HepG2 (cell line): ENCODE results near the gene NR2C1. TPM values are rescaled to one million over a fixed set of nuclear protein-coding genes. Genes with fewer than 3 reads are reported as not detected.

Experiments used
- ATAC-seq: fragments of 200-7000 bp; cut with Tn5 transposase; 3 replicates; pipeline ENCODE4 v1.9.1; 2020; ENCODE audit warnings: mild to moderate bottlenecking, moderate library complexity
- BruUV-seq: library from RNA; stranded (reverse); fragments of 400-500 nt; replicated peaks from 2 replicates; lab custom pipeline; 2021; lab: Mats Ljungman, UMichigan
- CTCF ChIA-PET: fragments of 300-600 bp; formaldehyde crosslinking; extraction: SDS; loops from one replicate; lab custom pipeline; 2021; ENCODE audit warnings: low total read pairs, inconsistent platforms, low intra/inter-chr PET ratio; lab: Yijun Ruan, JAX
- POLR2A ChIA-PET: fragments of 350-600 bp; sonication (Branson Sonifier 250); formaldehyde crosslinking; loops from one replicate; lab custom pipeline; 2020; ENCODE audit warnings: antibody characterized with exemption, inconsistent platforms; lab: Yijun Ruan, JAX
- DNase-seq: peaks from one replicate; pipeline ENCODE4 v3.0.0-alpha.2; 2015; ENCODE audit warnings: low spot score
- FAIRE-seq: peaks from 3 replicates; lab custom pipeline; 2011; peaks lifted over from hg19 to GRCh38; lab: Jason Lieb, UNC
- H2AFZ ChIP-seq: one replicate; pipeline ENCODE4 v1.6.1; 2011; ENCODE audit warnings: low read length, inconsistent platforms
- H3K27ac ChIP-seq: fragments of 300-600 bp; 3 replicates; pipeline ENCODE4 v1.8.0; 2011; ENCODE audit warnings: mixed run types, mild to moderate bottlenecking, mixed read lengths, low read length, inconsistent platforms; ENCODE audit not compliant: insufficient read depth; ENCODE audit errors: extremely low read length
- H3K27me3 ChIP-seq, 2 experiments: fragments of 200-600 bp in 1 of 2; 2 replicates in 1 of 2; 3 replicates in 1 of 2; pipeline versions ENCODE4 v1.6.0 to v1.8.0; 2011; ENCODE audit warnings: low read length in 2 of 2, mild to moderate bottlenecking in 2 of 2, moderate library complexity in 2 of 2, inconsistent platforms in 1 of 2; ENCODE audit not compliant: insufficient read depth in 2 of 2, control insufficient read depth in 1 of 2
- H3K36me3 ChIP-seq, 2 experiments: fragments of 200-600 bp in 1 of 2; replicated peaks in 1 of 2; 2 replicates in 1 of 2; 3 replicates in 1 of 2; pipeline versions ENCODE4 v1.5.1 to v1.8.0; 2011; ENCODE audit warnings: low read length in 2 of 2, inconsistent platforms in 1 of 2; ENCODE audit not compliant: insufficient read depth in 2 of 2, control insufficient read depth in 1 of 2
- H3K4me1 ChIP-seq: 2 replicates; pipeline ENCODE4 v1.5.1; 2012; ENCODE audit warnings: low read length, inconsistent platforms; ENCODE audit not compliant: insufficient read depth
- H3K4me2 ChIP-seq: 2 replicates; pipeline ENCODE4 v1.6.0; 2011; ENCODE audit warnings: low read depth, low read length, inconsistent platforms
- H3K4me3 ChIP-seq, 3 experiments: fragments of 200-600 bp in 1 of 3; sonication (generic), shearing (Covaris generic) in 1 of 3; replicated peaks in 1 of 3; 2 replicates each; pipeline ENCODE4 v1.5.1; 2011 to 2016; ENCODE audit warnings: low read length in 3 of 3, inconsistent platforms in 2 of 3, low read depth in 2 of 3, mild to moderate bottlenecking in 2 of 3, control low read depth in 1 of 3, mixed read lengths in 1 of 3; ENCODE audit not compliant: insufficient read depth in 1 of 3
- H3K79me2 ChIP-seq: one replicate; pipeline ENCODE4 v1.6.1; 2011; ENCODE audit warnings: low read length, inconsistent platforms; ENCODE audit not compliant: insufficient read depth
- H3K9ac ChIP-seq: 2 replicates; pipeline ENCODE4 v1.6.0; 2011; ENCODE audit warnings: mild to moderate bottlenecking, low read depth, low read length, inconsistent platforms; ENCODE audit not compliant: insufficient read depth
- H3K9me3 ChIP-seq: 2 replicates; pipeline ENCODE4 v1.5.1; 2012; ENCODE audit warnings: mild to moderate bottlenecking, low read length
- H4K20me1 ChIP-seq: 2 replicates; pipeline ENCODE4 v1.6.0; 2011; ENCODE audit warnings: inconsistent platforms, mild to moderate bottlenecking, low read length, moderate library complexity; ENCODE audit not compliant: insufficient read depth
- ARNT2 ChIP-seq: sonication (generic); formaldehyde crosslinking; IDR thresholded peaks from 2 replicates; pipeline ENCODE4 v1.8.0; 2022; ENCODE audit warnings: mild to moderate bottlenecking, low read depth, missing genetic modification reagents, moderate library complexity
- HOXA7 ChIP-seq: sonication (generic); formaldehyde crosslinking; IDR thresholded peaks from 2 replicates; pipeline ENCODE4 v1.8.1; 2022; ENCODE audit warnings: mild to moderate bottlenecking, missing genetic modification reagents, moderate library complexity
- HOXD1 ChIP-seq: sonication (generic); formaldehyde crosslinking; IDR thresholded peaks from 2 replicates; pipeline ENCODE4 v1.5.0; 2020; ENCODE audit warnings: missing genetic modification reagents
- MIXL1 ChIP-seq: IDR thresholded peaks from 2 replicates; pipeline ENCODE4 v1.6.1; 2016
- MLLT10 ChIP-seq: sonication (generic); formaldehyde crosslinking; IDR thresholded peaks from 2 replicates; pipeline ENCODE4 v1.4.0; 2020; ENCODE audit warnings: missing genetic modification reagents
- NFATC3 ChIP-seq: sonication (generic); formaldehyde crosslinking; IDR thresholded peaks from 2 replicates; pipeline ENCODE4 v1.5.1; 2020; ENCODE audit warnings: mild to moderate bottlenecking, missing genetic modification reagents
- NONO ChIP-seq, 2 experiments: fragments of 450-650 bp in 1 of 2; sonication (generic) in 1 of 2; formaldehyde crosslinking in 1 of 2; IDR thresholded peaks in 1 of 2; conservative IDR thresholded peaks in 1 of 2; 2 replicates each; pipeline versions ENCODE4 v1.6.1 to v1.8.0; 2017 to 2022; ENCODE audit warnings: mild to moderate bottlenecking in 1 of 2, missing genetic modification reagents in 1 of 2, moderate library complexity in 1 of 2
- PAXIP1 ChIP-seq: sonication (generic); formaldehyde crosslinking; conservative IDR thresholded peaks from 2 replicates; pipeline ENCODE4 v1.4.0; 2020; ENCODE audit warnings: mild to moderate bottlenecking, missing genetic modification reagents, moderate library complexity
- PHF5A ChIP-seq: IDR thresholded peaks from one replicate; pipeline ENCODE4 v1.6.1; 2018; ENCODE audit warnings: low read depth, missing genetic modification reagents; ENCODE audit not compliant: unreplicated experiment
- RFXAP ChIP-seq: sonication (generic); formaldehyde crosslinking; IDR thresholded peaks from 2 replicates; pipeline ENCODE4 v1.4.0; 2020; ENCODE audit warnings: missing genetic modification reagents, borderline replicate concordance
- THAP11 ChIP-seq: IDR thresholded peaks from 2 replicates; pipeline ENCODE4 v1.6.1; 2016; ENCODE audit warnings: missing biosample characterization, missing genetic modification reagents
- YY1 ChIP-seq: IDR thresholded peaks from 2 replicates; pipeline ENCODE4 v1.6.1; 2011; ENCODE audit warnings: low read length, low read depth, moderate library complexity, mild to moderate bottlenecking; ENCODE audit not compliant: insufficient read depth, insufficient replicate concordance
- ZIK1 ChIP-seq: sonication (generic); formaldehyde crosslinking; IDR thresholded peaks from 2 replicates; pipeline ENCODE4 v1.5.0; 2020; ENCODE audit warnings: mild to moderate bottlenecking, low read depth, missing genetic modification reagents, borderline replicate concordance
- ZNF446 ChIP-seq: sonication (generic); formaldehyde crosslinking; IDR thresholded peaks from 2 replicates; pipeline ENCODE4 v1.5.0; 2020; ENCODE audit warnings: mild to moderate bottlenecking, missing genetic modification reagents
- ZNF547 ChIP-seq: sonication (generic); formaldehyde crosslinking; IDR thresholded peaks from 2 replicates; pipeline ENCODE4 v1.5.1; 2020; ENCODE audit warnings: mild to moderate bottlenecking, missing genetic modification reagents
- ZNF747 ChIP-seq: sonication (generic); formaldehyde crosslinking; IDR thresholded peaks from 2 replicates; pipeline ENCODE4 v1.8.1; 2023; ENCODE audit warnings: missing genetic modification reagents, mild to moderate bottlenecking, borderline replicate concordance
- ZZZ3 ChIP-seq: sonication (generic); formaldehyde crosslinking; IDR thresholded peaks from 2 replicates; pipeline ENCODE4 v1.4.0; 2020; ENCODE audit warnings: missing genetic modification reagents, mild to moderate bottlenecking, borderline replicate concordance
- WGBS: methylation state at CpG from one replicate; pipeline ENCODE4 v1.1.6; 2017; ENCODE audit warnings: low lambda C conversion rate; 5-methylcytosine and 5-hydroxymethylcytosine counted together
- in situ Hi-C: cut with HindIII; loops from 2 replicates; pipeline ENCODE4 v1.10.0; 2017; ENCODE audit warnings: low pct_unique_long_range_greater_than_20kb; ENCODE audit not compliant: extremely low pct_ligation_motif_present
- intact Hi-C: fragments of 100-400 bp; cut with micrococcal nuclease; formaldehyde crosslinking; loops from one replicate; pipeline ENCODE4 v1.10.0; 2022; ENCODE audit not compliant: unreplicated experiment
- polyA plus RNA-seq, 8 experiments: library from polyadenylated mRNA; depleted of rRNA in 3 of 8; stranded (reverse) in 7 of 8; unstranded in 1 of 8; fragments of >200 nt; fragmentation: Illumina TruSeq in 4 of 8; extraction: Trizol in 4 of 8; gene quantifications; 2 replicates each; pipeline versions ENCODE4 v1.2.1 to v1.2.3, GENCODE V29; 2011 to 2016; ENCODE audit warnings: low read depth in 4 of 8, missing spikeins in 1 of 8, mixed read lengths in 1 of 8; ENCODE audit not compliant: insufficient read depth in 1 of 8
- total RNA-seq, 5 experiments: library from RNA; depleted of rRNA; stranded (reverse); fragments of >200 nt; fragmentation: Illumina TruSeq; extraction: Trizol; gene quantifications; 2 replicates each; pipeline ENCODE4 v1.2.3, GENCODE V29; 2016; ENCODE audit warnings: low read depth in 1 of 5
- TF ChIP-seq, protein P1 (sequence below): sonication (generic); formaldehyde crosslinking; IDR thresholded peaks from 2 replicates; pipeline ENCODE4 v1.8.0; 2023; ENCODE audit warnings: mild to moderate bottlenecking, missing genetic modification reagents
- TF ChIP-seq, protein P2 (sequence below): IDR thresholded peaks from 2 replicates; pipeline ENCODE4 v1.6.1; 2016; ENCODE audit warnings: mild to moderate bottlenecking, missing biosample characterization, missing genetic modification reagents

NR2C1 gene
- total and polyA plus RNA-seq, 2 of the 13 experiments (the other 11 are each of a cell fraction or from before 2014, with no cell fraction given) = 38.0 to 70.8 TPM

- TF ChIP-seq PAXIP1 (CRISPR knock-in tag) (peak; percentile 52), RFXAP (no peak), YY1 (no peak), ZZZ3 (no peak)
- TF ChIP-seq, protein P1, sequence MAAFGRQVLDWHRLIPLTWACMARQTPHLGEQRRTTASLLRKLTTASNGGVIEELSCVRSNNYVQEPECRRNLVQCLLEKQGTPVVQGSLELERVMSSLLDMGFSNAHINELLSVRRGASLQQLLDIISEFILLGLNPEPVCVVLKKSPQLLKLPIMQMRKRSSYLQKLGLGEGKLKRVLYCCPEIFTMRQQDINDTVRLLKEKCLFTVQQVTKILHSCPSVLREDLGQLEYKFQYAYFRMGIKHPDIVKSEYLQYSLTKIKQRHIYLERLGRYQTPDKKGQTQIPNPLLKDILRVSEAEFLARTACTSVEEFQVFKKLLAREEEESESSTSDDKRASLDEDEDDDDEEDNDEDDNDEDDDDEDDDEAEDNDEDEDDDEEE (CRISPR knock-in tag) = no peak
These were observed 44.8 kb upstream of the NR2C1 start (continued) for GRCh38 chr12:95118138-95118787.

DNA sequence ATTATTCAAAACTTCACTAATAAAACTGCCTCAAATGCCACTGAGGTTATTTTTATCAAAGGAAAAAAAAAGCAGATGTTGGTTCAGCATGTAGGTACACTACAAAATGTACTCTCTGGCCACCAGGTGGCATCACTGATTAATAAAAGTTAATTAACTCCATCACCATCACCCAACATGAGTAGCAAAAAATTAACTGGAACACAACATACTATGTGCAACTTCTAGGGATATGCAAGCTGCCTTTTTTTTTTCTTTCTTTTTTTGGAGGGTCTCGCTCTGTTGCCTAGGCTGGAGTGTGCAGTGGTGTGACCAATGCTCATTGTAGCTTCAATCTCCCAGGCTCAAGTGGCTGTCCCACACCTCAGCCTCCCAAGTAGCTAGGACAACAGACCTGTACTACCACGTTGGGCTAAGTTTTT lies 43.8 kb upstream of the NR2C1 start:
- FAIRE-seq (peak; percentile 68), DNase-seq (peak; percentile 70), ATAC-seq (peak; percentile 86)
- intact Hi-C loops = loop anchor here (1.0 kb wide), 3 partner anchors 100 to 417 kb away; partner anchors contain the start of genes FGD6 and VEZT
- no peak overlapping the region for H3K27ac ChIP-seq
- no peak overlapping the region for H3K4me3 ChIP-seq
- H3K79me2 ChIP-seq = no peaks in the 10 kb centered on the region
- WGBS = 75% methylated on average over 2 of the region's 2 CpGs
- H3K9ac ChIP-seq = no peak overlapping the region
- no peaks in the 10 kb centered on the region for H3K27me3 ChIP-seq
- H3K4me1 ChIP-seq = peaks cover 15% of the 10 kb centered on the region
- H2AFZ ChIP-seq = no peak overlapping the region
- H3K4me2 ChIP-seq = no peak overlapping the region
- BruUV-seq = no TSS peak
- no peaks in the 10 kb centered on the region for H3K9me3 ChIP-seq
- in situ Hi-C loops = loop anchor here (5.0 to 25.0 kb wide), 2 partner anchors 220 to 420 kb away; no protein-coding TSS in a partner anchor
- CTCF ChIA-PET = interaction anchor here (1.8 to 4.3 kb wide), 3 partner anchors 100 to 417 kb away, joined by 7 to 50 read pairs (median 12); partner anchors contain the start of genes FGD6 and VEZT
- peaks cover 0 to 1% of the 10 kb centered on the region in 2 experiments; a peak in 1 of 5 replicates for H3K36me3 ChIP-seq
- POLR2A ChIA-PET = interaction anchor here (1.5 to 1.6 kb wide), 2 partner anchors 100 to 219 kb away, joined by 5 to 6 read pairs; partner anchors contain the start of genes FGD6 and VEZT
- no peaks in the 10 kb centered on the region for H4K20me1 ChIP-seq
- TF ChIP-seq MLLT10 (CRISPR knock-in tag) (no peak), MIXL1 (peak; percentile 92), ARNT2 (no peak), NFATC3 (CRISPR knock-in tag) (no peak), ZNF747 (no peak), ZNF446 (CRISPR knock-in tag) (no peak), HOXD1 (CRISPR knock-in tag) (no peak), PHF5A (CRISPR knock-in tag) (no peak), NONO (IDR thresholded peaks at IDR 0.05) (no peak), NONO (CRISPR knock-in tag; conservative IDR thresholded peaks at IDR 0.05) (no peak), THAP11 (0 out of 2 replicates have a peak, but pooled peaks have one; percentile 25), ZIK1 (CRISPR knock-in tag) (no peak), HOXA7 (no peak), ZNF547 (CRISPR knock-in tag) (no peak)
- TF ChIP-seq, protein P2, sequence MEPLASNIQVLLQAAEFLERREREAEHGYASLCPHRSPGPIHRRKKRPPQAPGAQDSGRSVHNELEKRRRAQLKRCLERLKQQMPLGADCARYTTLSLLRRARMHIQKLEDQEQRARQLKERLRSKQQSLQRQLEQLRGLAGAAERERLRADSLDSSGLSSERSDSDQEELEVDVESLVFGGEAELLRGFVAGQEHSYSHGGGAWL (CRISPR knock-in tag) = no peak
